ENCODE data around the gene CCDC144A.
A peak's percentile ranks its signal among the peaks of the same experiment; 100 is the strongest.
"Not testable (repeated sequence)": the region's sequence is repeated elsewhere in the genome, so short reads cannot be mapped to it uniquely, and the experiment has no call there.

The CCDC144A gene

GRCh38 chr17:16806599-16806998, 116.6 kb downstream of the CCDC144A start:
- not testable (repeated sequence) for H3K4me3 ChIP-seq (ENCODE audit: low read length); H3K36me3 ChIP-seq (ENCODE audit: control insufficient read depth, insufficient read depth, low read length, severe bottlenecking); H3K4me1 ChIP-seq (ENCODE audit: control insufficient read depth, insufficient read depth, low read length); H3K27me3 ChIP-seq (replicated peaks; ENCODE audit: control insufficient read depth, insufficient read depth, low read length); H3K9me3 ChIP-seq (ENCODE audit: control insufficient read depth, low read length); H3K9ac ChIP-seq (ENCODE audit: low read length); DNase-seq (ENCODE audit: low read depth)

GRCh38 chr17:16807620-16808019, 117.6 kb downstream of the CCDC144A start:
- H3K4me1 ChIP-seq (ENCODE audit: control insufficient read depth, insufficient read depth, low read length); H3K9me3 ChIP-seq (ENCODE audit: control insufficient read depth, low read length); DNase-seq (ENCODE audit: low read depth); H3K36me3 ChIP-seq (ENCODE audit: control insufficient read depth, insufficient read depth, low read length, severe bottlenecking); H3K27me3 ChIP-seq (replicated peaks; ENCODE audit: control insufficient read depth, insufficient read depth, low read length); H3K9ac ChIP-seq (ENCODE audit: low read length); H3K4me3 ChIP-seq (ENCODE audit: low read length): not testable (repeated sequence)

GRCh38 chr17:16810236-16810635, 120.2 kb downstream of the CCDC144A start:
- DNase-seq (ENCODE audit: low read depth); H3K4me3 ChIP-seq (ENCODE audit: low read length); H3K4me1 ChIP-seq (ENCODE audit: control insufficient read depth, insufficient read depth, low read length); H3K9me3 ChIP-seq (ENCODE audit: control insufficient read depth, low read length); H3K36me3 ChIP-seq (ENCODE audit: control insufficient read depth, insufficient read depth, low read length, severe bottlenecking); H3K9ac ChIP-seq (ENCODE audit: low read length): not testable (repeated sequence)
- H3K27me3 ChIP-seq (replicated peaks; ENCODE audit: control insufficient read depth, insufficient read depth, low read length), result peaks cover 12% of the 10 kb centered on the region

- not testable (repeated sequence) for H3K9ac ChIP-seq (ENCODE audit: low read length); H3K36me3 ChIP-seq (ENCODE audit: control insufficient read depth, insufficient read depth, low read length, severe bottlenecking); H3K9me3 ChIP-seq (ENCODE audit: control insufficient read depth, low read length); H3K4me3 ChIP-seq (ENCODE audit: low read length); H3K4me1 ChIP-seq (ENCODE audit: control insufficient read depth, insufficient read depth, low read length)
- peaks cover 13% of the 10 kb centered on the region for H3K27me3 ChIP-seq (replicated peaks; ENCODE audit: control insufficient read depth, insufficient read depth, low read length)
- peak; percentile 25 for DNase-seq (ENCODE audit: low read depth)
Measured at GRCh38 chr17:16812126-16812525, 122.1 kb downstream of the CCDC144A start.

GRCh38 chr17:16814439-16814838, 124.4 kb downstream of the CCDC144A start:
- no peaks in the 10 kb centered on the region for H3K36me3 ChIP-seq (ENCODE audit: control insufficient read depth, insufficient read depth, low read length, severe bottlenecking)
- no peak overlapping the region for H3K9ac ChIP-seq (ENCODE audit: low read length)
- H3K27me3 ChIP-seq (replicated peaks; ENCODE audit: control insufficient read depth, insufficient read depth, low read length), result peaks cover 20% of the 10 kb centered on the region
- H3K9me3 ChIP-seq (ENCODE audit: control insufficient read depth, low read length), result no peaks in the 10 kb centered on the region
- no peak overlapping the region for H3K4me3 ChIP-seq (ENCODE audit: low read length)
- peaks cover 17% of the 10 kb centered on the region for H3K4me1 ChIP-seq (ENCODE audit: control insufficient read depth, insufficient read depth, low read length)
- no peak for DNase-seq (ENCODE audit: low read depth)

- Histone ChIP-seq H3K27me3 (replicated peaks; ENCODE audit: control insufficient read depth, insufficient read depth, low read length) (peaks cover 23% of the 10 kb centered on the region), H3K9me3 (ENCODE audit: control insufficient read depth, low read length) (no peaks in the 10 kb centered on the region), H3K4me1 (ENCODE audit: control insufficient read depth, insufficient read depth, low read length) (peaks cover 34% of the 10 kb centered on the region), H3K9ac (ENCODE audit: low read length) (no peak overlapping the region), H3K36me3 (ENCODE audit: control insufficient read depth, insufficient read depth, low read length, severe bottlenecking) (no peaks in the 10 kb centered on the region), H3K4me3 (ENCODE audit: low read length) (no peak overlapping the region)
- DNase-seq (ENCODE audit: low read depth), result no peak
Measured at GRCh38 chr17:16817201-16817600, 127.2 kb downstream of the CCDC144A start.

- H3K4me1 ChIP-seq (ENCODE audit: control insufficient read depth, insufficient read depth, low read length), result peaks cover 34% of the 10 kb centered on the region
- DNase-seq (ENCODE audit: low read depth); H3K36me3 ChIP-seq (ENCODE audit: control insufficient read depth, insufficient read depth, low read length, severe bottlenecking); H3K9ac ChIP-seq (ENCODE audit: low read length); H3K9me3 ChIP-seq (ENCODE audit: control insufficient read depth, low read length); H3K4me3 ChIP-seq (ENCODE audit: low read length): not testable (repeated sequence)
- H3K27me3 ChIP-seq (replicated peaks; ENCODE audit: control insufficient read depth, insufficient read depth, low read length), result peaks cover 23% of the 10 kb centered on the region
Measured at GRCh38 chr17:16817940-16818339, 127.9 kb downstream of the CCDC144A start.

GRCh38 chr17:16818340-16818739, 128.3 kb downstream of the CCDC144A start:
- no peak overlapping the region for H3K4me3 ChIP-seq (ENCODE audit: low read length)
- no peaks in the 10 kb centered on the region for H3K9me3 ChIP-seq (ENCODE audit: control insufficient read depth, low read length)
- peaks cover 34% of the 10 kb centered on the region for H3K4me1 ChIP-seq (ENCODE audit: control insufficient read depth, insufficient read depth, low read length)
- DNase-seq (ENCODE audit: low read depth), result no peak
- H3K36me3 ChIP-seq (ENCODE audit: control insufficient read depth, insufficient read depth, low read length, severe bottlenecking), result no peaks in the 10 kb centered on the region
- no peak overlapping the region for H3K9ac ChIP-seq (ENCODE audit: low read length)
- H3K27me3 ChIP-seq (replicated peaks; ENCODE audit: control insufficient read depth, insufficient read depth, low read length), result peaks cover 23% of the 10 kb centered on the region

GRCh38 chr17:16818821-16819683, 129.0 kb downstream of the CCDC144A start:
- Histone ChIP-seq H3K9me3 (ENCODE audit: control insufficient read depth, low read length) (no peaks in the 10 kb centered on the region), H3K36me3 (ENCODE audit: control insufficient read depth, insufficient read depth, low read length, severe bottlenecking) (no peaks in the 10 kb centered on the region), H3K9ac (ENCODE audit: low read length) (no peak overlapping the region), H3K27me3 (replicated peaks; ENCODE audit: control insufficient read depth, insufficient read depth, low read length) (peaks cover 23% of the 10 kb centered on the region), H3K4me3 (ENCODE audit: low read length) (no peak overlapping the region), H3K4me1 (ENCODE audit: control insufficient read depth, insufficient read depth, low read length) (peaks cover 34% of the 10 kb centered on the region)
- DNase-seq (ENCODE audit: low read depth), result no peak

- no peak for DNase-seq (ENCODE audit: low read depth)
- Histone ChIP-seq H3K27me3 (replicated peaks; ENCODE audit: control insufficient read depth, insufficient read depth, low read length) (peaks cover 17% of the 10 kb centered on the region), H3K4me3 (ENCODE audit: low read length) (no peak overlapping the region), H3K4me1 (ENCODE audit: control insufficient read depth, insufficient read depth, low read length) (peaks cover 34% of the 10 kb centered on the region), H3K36me3 (ENCODE audit: control insufficient read depth, insufficient read depth, low read length, severe bottlenecking) (no peaks in the 10 kb centered on the region), H3K9me3 (ENCODE audit: control insufficient read depth, low read length) (no peaks in the 10 kb centered on the region), H3K9ac (ENCODE audit: low read length) (no peak overlapping the region)
Measured at GRCh38 chr17:16820161-16820877, 130.3 kb downstream of the CCDC144A start.

- Histone ChIP-seq H3K36me3 (ENCODE audit: control insufficient read depth, insufficient read depth, low read length, severe bottlenecking) (no peaks in the 10 kb centered on the region), H3K27me3 (replicated peaks; ENCODE audit: control insufficient read depth, insufficient read depth, low read length) (peaks cover 17% of the 10 kb centered on the region), H3K4me1 (ENCODE audit: control insufficient read depth, insufficient read depth, low read length) (peaks cover 34% of the 10 kb centered on the region), H3K9ac (ENCODE audit: low read length) (no peak overlapping the region), H3K4me3 (ENCODE audit: low read length) (no peak overlapping the region), H3K9me3 (ENCODE audit: control insufficient read depth, low read length) (no peaks in the 10 kb centered on the region)
- DNase-seq (ENCODE audit: low read depth), result no peak
Measured at GRCh38 chr17:16820979-16821543, 131.0 kb downstream of the CCDC144A start.
